ENCODE results near the gene PTRHD1.

- TF ChIP-seq CTCF (IDR thresholded peaks at IDR 0.05) (no peak), EP300 (IDR thresholded peaks at IDR 0.05) (no peak), POLR2A (IDR thresholded peaks at IDR 0.05) (no peak), POLR2AphosphoS5 (IDR thresholded peaks at IDR 0.05) (no peak)
These were observed 47.1 kb upstream of the PTRHD1 start for GRCh38 chr2:24840164-24840869.

All from stomach (tissue), 4 donors.